Skeletal muscle satellite cell (primary cell): Measurements from ENCODE around the gene ADGRB3.
"Not testable (repeated sequence)": the region's sequence is repeated elsewhere in the genome, so short reads cannot be mapped to it uniquely, and the experiment has no call there.

ENCODE experiments used
- H3K27me3 ChIP-seq: 2 replicates; pipeline ENCODE4 v1.7.0; 2013; ENCODE audit warnings: low read length; ENCODE audit not compliant: control insufficient read depth, insufficient read depth
- H3K36me3 ChIP-seq: 2 replicates; pipeline ENCODE4 v1.7.0; 2013; ENCODE audit warnings: mild to moderate bottlenecking, control low read depth, low read length; ENCODE audit not compliant: insufficient read depth
- H3K4me1 ChIP-seq: 2 replicates; pipeline ENCODE4 v1.7.0; 2013; ENCODE audit warnings: low read length; ENCODE audit not compliant: control insufficient read depth, insufficient read depth
- H3K4me2 ChIP-seq: 2 replicates; pipeline ENCODE4 v1.7.0; 2013; ENCODE audit warnings: mild to moderate bottlenecking, low read length
- H3K4me3 ChIP-seq: 2 replicates; pipeline ENCODE4 v1.7.0; 2013; ENCODE audit warnings: low read length
- H3K9ac ChIP-seq: 2 replicates; pipeline ENCODE4 v1.7.0; 2013; ENCODE audit warnings: mild to moderate bottlenecking, low read depth, low read length, moderate library complexity
- H3K9me3 ChIP-seq: replicated peaks from 2 replicates; pipeline ENCODE4 v1.7.0; 2013; ENCODE audit warnings: mild to moderate bottlenecking, control low read depth, low read length

The ADGRB3 gene

GRCh38 chr6:68975816-68976215 lies 340.7 kb downstream of the ADGRB3 start:
- no peaks in the 10 kb centered on the region for H3K9me3 ChIP-seq
- no peaks in the 10 kb centered on the region for H3K27me3 ChIP-seq
- no peak overlapping the region for H3K4me3 ChIP-seq
- no peak overlapping the region for H3K4me2 ChIP-seq
- no peak overlapping the region for H3K9ac ChIP-seq
- no peaks in the 10 kb centered on the region for H3K4me1 ChIP-seq
- H3K36me3 ChIP-seq, result no peaks in the 10 kb centered on the region

GRCh38 chr6:68976260-68976659 lies 341.2 kb downstream of the ADGRB3 start:
- Histone ChIP-seq H3K36me3 (no peaks in the 10 kb centered on the region), H3K27me3 (no peaks in the 10 kb centered on the region), H3K4me1 (no peaks in the 10 kb centered on the region), H3K9ac (no peak overlapping the region), H3K4me2 (no peak overlapping the region), H3K9me3 (no peaks in the 10 kb centered on the region), H3K4me3 (no peak overlapping the region)

DNA sequence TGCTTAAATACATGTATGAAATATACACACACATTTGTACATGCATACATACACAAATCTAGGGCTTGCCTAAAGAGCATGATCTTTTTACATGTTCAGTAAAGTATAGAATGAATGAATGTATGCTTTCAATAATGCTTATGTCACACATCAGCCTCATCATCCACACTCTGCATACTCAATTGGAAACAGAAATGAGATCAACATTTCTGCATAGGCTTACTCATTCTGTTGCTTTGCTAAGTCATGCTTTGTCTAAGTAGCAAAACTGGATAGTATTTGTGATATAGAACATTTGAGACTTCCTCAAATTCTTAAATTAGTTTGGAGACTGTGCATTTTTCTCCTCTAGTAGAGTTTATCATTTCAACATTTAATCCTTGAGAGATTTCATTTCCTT lies 343.3 kb downstream of the ADGRB3 start:
- Histone ChIP-seq H3K36me3 (no peaks in the 10 kb centered on the region), H3K4me3 (no peak overlapping the region), H3K9ac (no peak overlapping the region), H3K4me2 (no peak overlapping the region), H3K4me1 (no peaks in the 10 kb centered on the region), H3K9me3 (no peaks in the 10 kb centered on the region), H3K27me3 (no peaks in the 10 kb centered on the region)

DNA sequence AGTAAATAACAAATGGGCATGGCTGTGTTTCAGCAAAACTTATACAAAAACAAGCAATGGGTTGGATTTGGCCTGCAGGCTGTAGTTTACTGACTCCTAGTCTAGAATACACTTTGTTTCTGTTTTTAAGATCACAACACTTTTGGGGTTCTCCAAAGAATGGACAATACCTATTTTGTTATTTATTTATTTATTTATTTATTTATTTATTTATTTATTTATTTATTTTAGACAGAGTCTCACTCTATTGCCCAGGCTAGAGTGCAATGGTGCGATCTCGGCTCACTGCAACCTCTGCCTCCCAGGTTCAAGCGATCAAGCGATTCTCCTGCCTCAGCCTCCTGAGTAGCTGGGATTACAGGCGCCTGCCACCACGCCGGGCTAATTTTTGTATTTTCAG lies 346.6 kb downstream of the ADGRB3 start:
- not testable (repeated sequence) for H3K4me2 ChIP-seq, H3K27me3 ChIP-seq, H3K9me3 ChIP-seq, H3K36me3 ChIP-seq, H3K4me3 ChIP-seq, H3K9ac ChIP-seq, H3K4me1 ChIP-seq

DNA sequence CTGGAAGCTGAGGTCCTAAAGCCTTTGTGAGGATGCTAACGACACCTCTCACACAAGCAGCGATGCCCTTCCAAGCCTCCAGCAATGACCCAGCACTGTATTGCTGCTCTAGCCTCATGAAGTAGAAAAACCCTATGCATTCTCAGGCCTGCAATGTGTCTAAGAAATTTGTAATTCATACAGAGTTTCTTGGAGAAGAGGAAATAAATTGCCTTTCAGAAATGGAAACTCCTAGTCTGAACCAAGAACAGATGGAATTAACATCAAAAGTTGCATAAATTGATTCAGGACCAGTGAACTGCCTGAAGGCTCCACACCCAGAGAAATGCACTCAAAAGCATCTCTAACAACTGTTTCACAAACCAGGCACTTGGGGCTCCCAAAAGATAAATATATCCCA lies 353.6 kb downstream of the ADGRB3 start:
- Histone ChIP-seq H3K9me3 (no peaks in the 10 kb centered on the region), H3K27me3 (no peaks in the 10 kb centered on the region), H3K36me3 (no peaks in the 10 kb centered on the region), H3K9ac (no peak overlapping the region), H3K4me1 (no peaks in the 10 kb centered on the region), H3K4me2 (no peak overlapping the region), H3K4me3 (no peak overlapping the region)

DNA sequence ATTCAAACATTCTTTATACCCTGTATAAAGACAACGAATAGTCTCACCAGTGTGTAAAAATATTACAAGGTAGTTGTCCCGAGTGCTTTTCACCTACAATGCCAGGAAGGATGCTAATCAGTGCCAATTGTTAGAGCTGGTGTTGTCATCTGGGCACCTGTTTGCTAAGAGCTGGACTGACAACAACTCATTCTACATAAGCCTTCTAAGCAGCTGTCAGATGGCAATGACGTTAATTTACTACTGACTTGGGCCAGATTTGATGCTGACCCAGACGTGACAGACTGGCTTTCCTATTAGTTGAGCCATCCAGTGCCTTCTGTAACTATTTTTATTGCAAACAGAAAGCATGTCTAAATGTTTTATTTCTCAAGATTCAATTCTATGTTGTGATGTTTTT lies 355.2 kb downstream of the ADGRB3 start:
- Histone ChIP-seq H3K36me3 (no peaks in the 10 kb centered on the region), H3K4me3 (no peak overlapping the region), H3K27me3 (no peaks in the 10 kb centered on the region), H3K9ac (no peak overlapping the region), H3K4me1 (no peaks in the 10 kb centered on the region), H3K4me2 (no peak overlapping the region), H3K9me3 (no peaks in the 10 kb centered on the region)

GRCh38 chr6:68993911-68994310 lies 358.8 kb downstream of the ADGRB3 start:
- no peak overlapping the region for H3K9ac ChIP-seq
- no peaks in the 10 kb centered on the region for H3K9me3 ChIP-seq
- no peaks in the 10 kb centered on the region for H3K27me3 ChIP-seq
- no peak overlapping the region for H3K4me3 ChIP-seq
- H3K36me3 ChIP-seq, result no peaks in the 10 kb centered on the region
- no peak overlapping the region for H3K4me2 ChIP-seq
- H3K4me1 ChIP-seq, result no peaks in the 10 kb centered on the region

DNA sequence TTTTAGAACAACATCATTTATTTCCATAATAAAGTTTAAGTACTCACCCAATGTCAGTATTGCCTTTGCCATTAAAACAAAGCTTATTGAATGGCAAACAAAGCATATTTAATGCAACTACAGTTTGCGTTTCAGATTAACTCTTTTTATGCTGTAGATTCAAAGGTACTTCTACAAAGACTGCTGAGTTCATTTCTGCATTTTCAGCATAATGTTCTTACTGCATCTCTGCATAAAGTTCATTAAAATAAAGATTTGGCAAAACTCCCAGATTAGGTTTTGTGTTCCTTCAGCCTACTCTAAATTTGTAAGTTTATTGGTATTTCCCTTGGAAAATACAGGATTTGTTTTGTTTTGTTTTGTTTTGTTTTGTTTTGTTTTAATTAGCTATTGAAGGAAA lies 359.4 kb downstream of the ADGRB3 start:
- H3K4me3 ChIP-seq, result no peak overlapping the region
- H3K9me3 ChIP-seq, result no peaks in the 10 kb centered on the region
- H3K9ac ChIP-seq, result no peak overlapping the region
- H3K36me3 ChIP-seq, result no peaks in the 10 kb centered on the region
- H3K4me1 ChIP-seq, result no peaks in the 10 kb centered on the region
- no peaks in the 10 kb centered on the region for H3K27me3 ChIP-seq
- no peak overlapping the region for H3K4me2 ChIP-seq

GRCh38 chr6:69005199-69005598 lies 370.1 kb downstream of the ADGRB3 start:
- no peaks in the 10 kb centered on the region for H3K27me3 ChIP-seq
- no peak overlapping the region for H3K4me2 ChIP-seq
- H3K4me3 ChIP-seq, result no peak overlapping the region
- no peaks in the 10 kb centered on the region for H3K4me1 ChIP-seq
- H3K9ac ChIP-seq, result no peak overlapping the region
- no peaks in the 10 kb centered on the region for H3K36me3 ChIP-seq
- H3K9me3 ChIP-seq, result no peaks in the 10 kb centered on the region

GRCh38 chr6:69007781-69008180 lies 372.7 kb downstream of the ADGRB3 start:
- Histone ChIP-seq H3K4me1 (no peaks in the 10 kb centered on the region), H3K9me3 (no peaks in the 10 kb centered on the region), H3K4me2 (no peak overlapping the region), H3K9ac (no peak overlapping the region), H3K4me3 (no peak overlapping the region), H3K36me3 (no peaks in the 10 kb centered on the region), H3K27me3 (no peaks in the 10 kb centered on the region)

- Histone ChIP-seq H3K4me1 (no peaks in the 10 kb centered on the region), H3K36me3 (no peaks in the 10 kb centered on the region), H3K4me2 (no peak overlapping the region), H3K4me3 (no peak overlapping the region), H3K9ac (no peak overlapping the region), H3K9me3 (no peaks in the 10 kb centered on the region), H3K27me3 (no peaks in the 10 kb centered on the region)
Measured at GRCh38 chr6:69012211-69012610, 377.1 kb downstream of the ADGRB3 start.

DNA sequence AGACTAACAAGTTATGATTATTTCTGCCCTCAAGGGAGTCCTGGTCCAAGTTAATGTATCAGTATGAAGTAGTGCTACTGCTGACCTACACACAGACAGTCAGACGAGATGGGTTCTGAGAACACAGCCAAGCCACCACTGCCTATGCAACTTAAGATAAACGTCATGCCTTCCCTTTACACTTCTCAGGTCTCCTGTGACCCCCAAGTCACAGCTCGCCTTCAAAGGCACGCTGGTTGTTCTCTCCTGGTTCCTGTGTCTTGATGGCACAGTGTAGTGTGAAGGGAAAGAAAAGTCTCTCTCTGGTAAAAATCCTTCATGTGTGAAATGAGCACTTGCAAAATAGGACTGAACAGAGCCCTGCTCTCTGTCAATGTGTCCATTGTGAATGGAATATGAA lies 377.8 kb downstream of the ADGRB3 start:
- Histone ChIP-seq H3K27me3 (no peaks in the 10 kb centered on the region), H3K9ac (no peak overlapping the region), H3K36me3 (no peaks in the 10 kb centered on the region), H3K4me3 (no peak overlapping the region), H3K4me2 (no peak overlapping the region), H3K4me1 (no peaks in the 10 kb centered on the region), H3K9me3 (no peaks in the 10 kb centered on the region)

- H3K4me1 ChIP-seq, result no peaks in the 10 kb centered on the region
- no peaks in the 10 kb centered on the region for H3K9me3 ChIP-seq
- H3K9ac ChIP-seq, result no peak overlapping the region
- H3K36me3 ChIP-seq, result no peaks in the 10 kb centered on the region
- no peak overlapping the region for H3K4me2 ChIP-seq
- no peaks in the 10 kb centered on the region for H3K27me3 ChIP-seq
- H3K4me3 ChIP-seq, result no peak overlapping the region
Measured at GRCh38 chr6:69018906-69019305, 383.8 kb downstream of the ADGRB3 start.
